Subcutaneous adipose tissue (tissue), 4 donors: ENCODE measurements around the gene XRCC4. TPM values are rescaled to one million over a fixed set of nuclear protein-coding genes. Genes with fewer than 3 reads are reported as not detected.

ENCODE experiments used
- CTCF ChIP-seq: fragments of 450-650 bp; IDR thresholded peaks from one replicate; pipeline ENCODE4 v1.5.1; 2016; ENCODE audit warnings: low read depth, mild to moderate bottlenecking, control low read depth, antibody characterized with exemption, moderate library complexity
- total RNA-seq, 4 donors: library from RNA; depleted of rRNA; stranded (reverse); fragments of >200 nt; gene quantifications; one replicate each; pipeline ENCODE4 v1.1.0, GENCODE V29; 2016

The XRCC4 gene
- total RNA-seq, 4 donors from 2014 or later, result 6.6 to 18.1 (median 13.5) TPM

- no peak for TF ChIP-seq CTCF
Observed at GRCh38 chr5:83072966-83073365, 4.4 kb upstream of the XRCC4 start.

GRCh38 chr5:83077662-83078261 is 415 bp downstream of the XRCC4 start:
- TF ChIP-seq CTCF, result no peak

- no peak for TF ChIP-seq CTCF
Observed at GRCh38 chr5:83082750-83083149, 5.4 kb downstream of the XRCC4 start.

GRCh38 chr5:83084336-83084735 is 7.0 kb downstream of the XRCC4 start:
- TF ChIP-seq CTCF, result no peak

GRCh38 chr5:83085106-83085505 is 7.8 kb downstream of the XRCC4 start:
- TF ChIP-seq CTCF, result no peak

GRCh38 chr5:83090169-83090568 is 12.8 kb downstream of the XRCC4 start:
- no peak for TF ChIP-seq CTCF

GRCh38 chr5:83092619-83093018 is 15.3 kb downstream of the XRCC4 start:
- no peak for TF ChIP-seq CTCF

GRCh38 chr5:83093692-83094091 is 16.3 kb downstream of the XRCC4 start:
- no peak for TF ChIP-seq CTCF
